Hematopoietic multipotent progenitor cell treated with erythropoietin and hydrocortisone succinate and interleukin-3 and kit ligand, for 6 days (in vitro differentiated cells): Measurements from ENCODE around the gene SLC9B1.

Experiments
- DNase-seq: peaks from one replicate; pipeline ENCODE4 v3.0.0-alpha.2; 2015

SLC9B1 gene, protein sequence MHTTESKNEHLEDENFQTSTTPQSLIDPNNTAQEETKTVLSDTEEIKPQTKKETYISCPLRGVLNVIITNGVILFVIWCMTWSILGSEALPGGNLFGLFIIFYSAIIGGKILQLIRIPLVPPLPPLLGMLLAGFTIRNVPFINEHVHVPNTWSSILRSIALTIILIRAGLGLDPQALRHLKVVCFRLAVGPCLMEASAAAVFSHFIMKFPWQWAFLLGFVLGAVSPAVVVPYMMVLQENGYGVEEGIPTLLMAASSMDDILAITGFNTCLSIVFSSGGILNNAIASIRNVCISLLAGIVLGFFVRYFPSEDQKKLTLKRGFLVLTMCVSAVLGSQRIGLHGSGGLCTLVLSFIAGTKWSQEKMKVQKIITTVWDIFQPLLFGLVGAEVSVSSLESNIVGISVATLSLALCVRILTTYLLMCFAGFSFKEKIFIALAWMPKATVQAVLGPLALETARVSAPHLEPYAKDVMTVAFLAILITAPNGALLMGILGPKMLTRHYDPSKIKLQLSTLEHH

GRCh38 chr4:103019308-103020124, at the start of gene SLC9B1:
Gene SLC9B1, minus strand, starts transcription at chr4:103019705. Its CDS starts 27,994 bp downstream, at chr4:102991711.
- peak; percentile 96 for DNase-seq

- no peak for DNase-seq
Measured at GRCh38 chr4:103067841-103068547, 48.5 kb upstream of the SLC9B1 start.

DNA sequence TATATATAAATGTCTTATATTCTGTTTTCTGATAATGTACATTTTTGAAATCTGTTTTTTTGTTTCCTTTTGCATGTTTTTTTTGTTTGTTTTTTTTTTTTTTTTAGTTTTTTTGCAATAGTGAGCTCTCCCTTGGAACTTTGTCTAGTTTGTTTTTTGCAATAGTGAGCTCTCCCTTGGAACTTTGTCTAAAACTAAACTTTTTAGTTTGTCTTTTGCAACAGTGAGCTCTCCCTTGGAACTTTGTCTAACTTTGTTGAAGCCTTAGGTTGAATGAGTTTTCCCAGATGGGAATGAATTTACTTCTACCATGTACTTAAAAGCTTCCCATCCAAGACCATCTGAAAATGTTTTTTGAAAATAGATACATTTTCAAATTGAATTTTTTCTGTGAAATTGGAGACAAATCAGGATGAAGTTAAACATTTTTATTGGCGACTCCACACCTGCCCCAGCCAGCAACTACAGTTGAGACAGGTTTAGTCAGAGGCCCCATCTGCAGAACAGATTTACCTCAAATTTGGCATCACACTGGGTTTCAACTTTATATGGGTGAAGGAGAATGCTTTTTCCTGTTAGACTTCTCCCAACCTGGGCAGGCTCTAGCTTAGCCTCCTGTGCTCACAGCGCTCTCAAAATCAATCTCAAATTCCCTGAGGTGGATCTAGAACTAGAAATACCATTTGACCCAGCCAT, 41.1 kb upstream of the SLC9B1 start:
- DNase-seq = no peak

DNA sequence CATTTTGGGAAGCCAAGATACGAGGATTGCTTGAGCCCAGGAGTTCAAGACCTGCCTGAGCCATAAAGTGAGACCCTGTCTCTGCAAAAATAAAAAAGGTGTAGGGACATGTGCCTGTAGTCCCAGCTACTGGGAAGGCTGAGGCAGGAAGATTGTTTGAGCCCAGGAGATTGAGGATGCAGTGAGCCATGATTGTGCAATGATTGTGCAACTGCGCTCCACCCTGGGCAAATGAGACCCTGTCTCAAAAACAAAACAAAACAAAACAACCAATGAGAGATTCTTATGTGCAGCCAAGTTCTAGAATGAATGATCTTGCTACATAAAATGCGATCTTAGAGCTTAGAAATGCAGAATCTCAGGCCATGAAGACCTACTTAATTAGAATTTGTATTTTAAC, 34.5 kb upstream of the SLC9B1 start:
- DNase-seq = no peak

- DNase-seq = no peak
Measured at GRCh38 chr4:103052779-103053178, 33.3 kb upstream of the SLC9B1 start.

- no peak for DNase-seq
Measured at GRCh38 chr4:103052145-103052544, 32.6 kb upstream of the SLC9B1 start.

DNA sequence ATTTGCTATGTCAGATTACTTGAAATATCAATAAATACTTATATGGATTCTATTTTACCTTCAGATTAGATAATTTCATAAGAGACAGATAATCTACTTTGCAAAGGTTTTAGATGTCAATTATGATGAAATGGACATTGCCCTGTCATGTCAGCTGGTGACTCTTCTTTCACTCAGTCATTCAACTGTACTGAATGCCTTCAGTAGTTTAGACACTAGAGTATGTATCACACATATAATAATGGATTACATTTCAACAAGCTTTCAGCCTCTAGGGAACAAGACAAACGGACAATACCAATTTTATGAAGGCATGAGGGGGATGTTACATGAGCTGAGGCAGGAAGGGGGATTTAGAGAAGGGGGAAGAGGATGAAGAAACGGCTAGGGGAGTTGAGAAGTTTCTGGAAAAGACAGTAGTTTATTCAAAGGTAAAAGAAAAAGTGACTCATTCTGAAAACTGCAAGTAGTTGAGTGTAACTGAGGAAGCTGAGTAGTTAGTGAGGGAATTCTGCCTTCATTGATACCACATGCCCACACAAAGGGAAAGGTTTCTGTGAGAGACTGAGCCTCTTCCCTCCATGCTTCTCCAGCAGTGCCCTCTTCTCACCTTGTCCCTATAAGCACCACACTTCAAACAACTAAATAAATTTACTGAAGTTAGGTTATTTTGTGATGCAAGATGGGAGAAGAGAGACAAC, 31.4 kb upstream of the SLC9B1 start:
- no peak for DNase-seq

DNA sequence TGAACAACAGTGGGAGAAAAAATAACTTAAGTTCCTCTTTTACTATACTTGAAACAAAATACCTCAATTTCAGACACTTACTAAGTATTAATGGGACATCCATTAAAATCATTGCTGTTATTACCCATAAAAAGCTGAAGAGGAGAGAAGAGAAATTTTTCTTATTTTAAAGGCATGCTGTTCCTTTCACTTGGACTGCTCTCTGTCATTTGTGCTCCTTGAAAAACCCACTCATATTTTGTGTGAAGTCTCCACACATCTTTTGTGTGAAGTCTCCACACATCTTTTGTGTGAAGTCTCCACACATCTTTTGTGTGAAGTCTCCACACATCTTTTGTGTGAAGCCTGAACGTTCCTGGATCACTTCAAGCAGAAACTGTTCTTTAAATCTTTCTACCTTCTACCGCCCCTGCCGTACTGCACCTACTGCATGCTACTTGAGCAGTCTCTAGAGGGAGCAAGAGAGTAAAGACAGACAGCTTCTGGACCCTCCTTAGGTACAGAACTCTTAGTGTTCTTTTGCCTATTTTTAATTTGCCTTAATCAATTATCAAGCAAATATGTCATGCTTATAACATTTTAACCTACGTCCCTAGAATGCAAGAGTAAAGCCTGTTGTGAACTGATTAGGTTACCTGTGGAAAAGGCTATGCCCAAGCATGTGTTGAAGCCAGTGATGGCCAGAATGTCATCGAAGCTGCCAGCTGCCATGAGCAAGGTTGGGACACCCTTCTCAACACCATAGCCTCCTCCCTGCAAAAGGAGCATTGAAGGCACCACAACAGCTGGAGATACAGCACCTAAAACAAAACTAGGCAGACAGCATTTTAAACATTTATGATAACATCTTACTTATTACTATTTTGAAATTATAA, 27.1 kb upstream of the SLC9B1 start:
- peak; percentile 84 for DNase-seq

DNA sequence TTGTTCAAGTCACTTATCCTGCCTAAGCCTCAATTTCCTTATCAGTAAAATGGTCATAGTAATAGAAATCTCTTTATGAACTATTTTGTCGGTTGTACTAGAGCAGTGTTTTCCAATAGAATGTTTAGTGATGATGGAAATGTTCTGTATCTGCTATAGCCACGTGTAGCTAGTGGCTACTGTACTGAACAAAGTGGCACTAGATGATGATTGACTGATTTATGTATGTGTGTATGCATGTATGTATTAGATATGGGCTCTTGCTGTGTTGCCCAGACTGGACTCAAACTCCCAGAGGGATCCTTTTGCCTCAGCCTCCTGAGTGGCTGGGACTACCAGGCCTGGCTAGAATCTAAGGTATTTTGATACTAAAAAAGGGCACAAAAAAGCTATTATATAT, 24.7 kb upstream of the SLC9B1 start:
- no peak for DNase-seq

DNA sequence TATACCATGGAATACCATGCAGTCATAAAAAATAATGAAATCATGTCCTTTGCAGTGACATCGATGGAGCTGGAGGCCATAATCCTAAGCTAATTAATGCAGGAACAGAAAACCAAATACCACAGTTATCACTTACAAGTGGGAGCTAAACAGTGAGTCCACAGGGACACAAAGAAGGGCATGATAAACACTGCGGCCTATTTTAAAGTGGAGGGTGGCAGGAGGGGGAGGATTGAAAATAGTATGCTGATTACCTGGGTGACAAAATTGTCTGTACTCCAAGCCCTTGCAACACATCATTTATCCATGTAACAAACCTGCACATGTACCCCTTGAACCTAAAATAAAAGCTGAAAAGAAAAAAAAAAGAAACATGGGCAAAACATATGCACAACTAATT, 16.7 kb upstream of the SLC9B1 start:
- DNase-seq = no peak

DNA sequence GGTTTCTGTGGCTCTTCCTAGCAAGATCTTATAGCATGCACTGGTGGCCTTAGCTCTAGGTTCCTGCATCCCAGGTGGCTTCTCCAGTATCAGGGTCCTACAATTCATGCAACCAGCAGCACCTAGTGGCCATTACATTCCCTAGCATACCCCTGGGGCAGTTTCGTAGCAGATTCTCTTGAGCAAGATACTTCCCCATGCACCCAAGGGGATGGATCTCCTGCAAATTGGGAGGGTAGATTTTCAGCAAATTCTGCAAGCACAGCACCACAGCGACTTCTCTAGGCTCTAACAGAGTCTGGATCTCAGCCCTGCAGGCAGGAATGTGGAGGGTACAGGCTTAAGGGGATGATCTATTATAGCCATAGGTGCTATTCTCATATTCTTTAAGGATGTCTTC, 13.1 kb upstream of the SLC9B1 start:
- peak; percentile 81 for DNase-seq

DNA sequence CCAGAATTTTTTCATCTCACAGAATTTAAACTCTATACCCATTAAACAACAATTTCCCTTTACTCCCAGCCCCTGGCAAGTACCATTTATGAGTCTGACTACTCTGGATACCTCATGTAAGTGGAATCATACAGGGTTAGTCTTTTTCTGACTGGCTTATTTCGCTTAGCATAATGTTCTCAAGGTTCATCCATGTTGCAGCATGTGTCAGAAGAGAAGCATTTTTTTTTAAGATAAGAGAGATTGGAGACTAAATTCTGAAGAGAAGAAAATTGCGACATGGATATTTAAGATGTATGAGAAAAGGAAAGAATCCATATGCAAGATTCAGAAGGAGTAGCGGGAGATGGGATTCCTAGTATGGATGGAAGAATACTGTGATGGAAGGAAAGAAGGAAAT, 11.3 kb upstream of the SLC9B1 start:
- no peak for DNase-seq

- DNase-seq = no peak
Measured at GRCh38 chr4:103029300-103029699, 9.8 kb upstream of the SLC9B1 start.

DNA sequence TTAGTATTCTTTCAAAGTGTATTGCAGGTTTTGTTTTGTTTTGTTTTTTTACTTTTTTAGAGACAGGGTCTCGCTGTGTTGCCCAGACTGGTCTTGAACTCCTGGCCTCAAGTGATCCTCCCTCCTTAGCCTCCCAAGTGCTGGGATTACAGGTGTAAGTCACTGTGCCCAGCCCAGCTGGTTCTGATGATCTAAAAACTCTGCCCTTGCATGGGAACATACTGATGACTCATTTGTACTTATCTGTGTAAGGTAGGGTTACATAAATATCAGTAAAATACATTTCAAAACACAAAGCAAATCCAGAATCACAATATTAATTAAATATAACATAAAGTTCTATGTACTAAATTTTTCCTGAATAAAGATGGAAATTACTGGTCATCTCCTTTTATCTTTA, 7.4 kb upstream of the SLC9B1 start:
- DNase-seq = no peak

DNA sequence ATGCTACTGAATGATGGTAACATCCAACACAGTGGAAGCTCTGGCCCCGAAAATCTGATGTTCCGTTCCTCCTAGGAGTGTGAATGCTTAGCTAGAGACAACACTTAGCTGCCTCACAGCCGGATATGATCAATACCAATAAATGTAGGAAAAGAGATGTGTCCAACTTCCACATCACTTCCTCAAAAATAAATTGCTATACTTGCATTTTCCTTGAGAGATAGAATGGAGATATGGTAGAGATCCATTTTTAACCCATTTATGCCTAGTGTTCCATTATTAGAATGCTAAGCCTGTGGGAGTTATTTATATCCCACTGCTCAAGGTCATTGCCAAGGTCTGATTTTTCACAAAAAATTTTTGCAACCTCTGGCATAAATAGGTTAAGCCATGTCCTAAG, 5.5 kb upstream of the SLC9B1 start:
- DNase-seq = no peak

DNA sequence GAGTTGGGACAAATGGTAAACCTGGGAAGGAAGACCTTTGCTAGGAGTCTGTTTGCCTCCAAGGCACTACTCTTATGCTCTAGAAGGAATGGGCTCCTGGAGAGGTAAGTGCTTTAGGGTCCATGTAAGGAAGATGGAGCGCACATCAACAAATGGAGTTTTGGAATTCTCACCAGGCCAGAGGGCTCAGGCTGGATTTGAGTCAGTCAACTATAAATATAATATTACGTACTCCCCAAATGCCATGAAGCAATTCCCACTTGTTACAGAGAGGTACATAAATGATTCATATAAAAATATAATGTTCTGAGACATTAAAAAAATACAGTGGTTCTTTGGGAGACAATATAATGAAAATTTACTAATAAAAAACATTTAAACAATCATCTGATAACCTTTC, 1.6 kb upstream of the SLC9B1 start:
- no peak for DNase-seq

GRCh38 chr4:103018391-103019307, 856 bp downstream of the SLC9B1 start:
- DNase-seq = peak; percentile 23

DNA sequence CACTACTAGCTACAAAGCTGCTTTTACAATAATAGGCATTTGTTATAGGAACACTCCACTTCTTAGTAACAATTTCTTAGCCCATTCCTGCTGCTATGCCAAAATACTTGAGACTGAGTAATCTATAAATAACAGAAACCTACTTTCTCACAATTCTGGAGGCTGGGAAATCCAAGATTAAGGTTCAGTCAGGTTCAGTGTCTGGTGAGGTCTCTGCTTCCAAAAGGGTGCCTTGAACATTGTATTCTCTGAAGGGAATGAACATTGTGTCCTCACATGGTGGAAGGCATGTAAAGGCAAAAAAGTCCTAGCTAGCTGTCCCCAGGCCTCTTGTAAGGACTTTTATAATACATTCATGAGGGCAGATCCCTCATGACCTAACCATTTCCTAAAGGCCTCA, 7.0 kb downstream of the SLC9B1 start:
- DNase-seq = peak; percentile 52

- peak; percentile 88 for DNase-seq
Measured at GRCh38 chr4:103012060-103012459, 7.4 kb downstream of the SLC9B1 start.
